ENCODE measurements around the gene PAX3.

DNA sequence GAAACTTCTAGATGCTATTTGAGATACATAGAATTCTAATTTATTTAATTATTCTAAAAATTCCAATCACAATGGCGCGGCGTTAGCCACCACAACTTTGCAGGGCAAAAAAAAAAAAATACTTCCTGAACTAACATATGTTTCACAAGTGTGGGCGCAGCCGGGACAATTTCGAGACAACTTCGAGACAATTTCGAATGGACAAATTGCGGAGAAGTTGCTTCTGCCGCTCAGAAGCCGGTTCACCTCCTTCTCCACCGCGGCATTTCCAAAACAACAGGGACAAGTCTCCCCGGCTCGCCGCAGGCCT is 842 bp downstream of the PAX3 start:
- TF ChIP-seq EZH2 (IDR thresholded peaks at IDR 0.05; ENCODE audit: insufficient read depth, poor library complexity, severe bottlenecking) (peak; percentile 59), EZH2phosphoT487 (IDR thresholded peaks at IDR 0.05; ENCODE audit: insufficient read depth, low read depth) (no peak)
